Chondrocyte (in vitro differentiated cells): ENCODE measurements around the gene ACER3. TPM values are rescaled to one million over a fixed set of nuclear protein-coding genes. Genes with fewer than 3 reads are reported as not detected.

Experiments used
- DNase-seq: peaks from one replicate; pipeline ENCODE4 v3.0.0; 2021; ENCODE audit warnings: mixed read lengths, low spot score
- H3K27ac Mint-ChIP-seq: one replicate; pipeline ENCODE4 v1.8.0; 2021; ENCODE audit warnings: mild to moderate bottlenecking, moderate library complexity, mixed read lengths; ENCODE audit not compliant: unreplicated experiment
- H3K27me3 Mint-ChIP-seq: 2 replicates; pipeline ENCODE4 v1.8.0; 2021; ENCODE audit warnings: low read depth, mixed read lengths
- H3K36me3 Mint-ChIP-seq: 2 replicates; pipeline ENCODE4 v1.8.0; 2021; ENCODE audit warnings: low read depth, mixed read lengths
- H3K4me1 Mint-ChIP-seq: 2 replicates; pipeline ENCODE4 v1.8.0; 2021; ENCODE audit warnings: low read depth, mild to moderate bottlenecking, mixed read lengths
- H3K4me3 Mint-ChIP-seq: one replicate; pipeline ENCODE4 v1.8.0; 2021; ENCODE audit warnings: mild to moderate bottlenecking, moderate library complexity, mixed read lengths; ENCODE audit not compliant: unreplicated experiment
- H3K9me3 Mint-ChIP-seq: 2 replicates; pipeline ENCODE4 v1.8.0; 2021; ENCODE audit warnings: low read depth, mixed read lengths
- total RNA-seq: library from RNA; stranded (reverse); gene quantifications from 3 replicates; pipeline ENCODE4 v1.2.1, GENCODE V29; 2021
- TF ChIP-seq, protein P1 (sequence below): fragments of 200-600 bp; sonication (generic); IDR thresholded peaks from 2 replicates; pipeline ENCODE4 v1.5.0; 2021; ENCODE audit warnings: antibody characterized with exemption, mild to moderate bottlenecking, moderate library complexity

ACER3 gene
- total RNA-seq, 1 donor from 2014 or later = 17.9 TPM

GRCh38 chr11:77071671-77072605 lies 211.2 kb downstream of the ACER3 start:
- Mint-ChIP-seq H3K36me3 (no peaks in the 10 kb centered on the region), H3K27ac (peak overlapping the region; percentile 95), H3K9me3 (no peaks in the 10 kb centered on the region), H3K4me3 (no peak overlapping the region), H3K27me3 (no peaks in the 10 kb centered on the region), H3K4me1 (peaks cover 31% of the 10 kb centered on the region)
- DNase-seq = peak; percentile 72
- TF ChIP-seq, protein P1, sequence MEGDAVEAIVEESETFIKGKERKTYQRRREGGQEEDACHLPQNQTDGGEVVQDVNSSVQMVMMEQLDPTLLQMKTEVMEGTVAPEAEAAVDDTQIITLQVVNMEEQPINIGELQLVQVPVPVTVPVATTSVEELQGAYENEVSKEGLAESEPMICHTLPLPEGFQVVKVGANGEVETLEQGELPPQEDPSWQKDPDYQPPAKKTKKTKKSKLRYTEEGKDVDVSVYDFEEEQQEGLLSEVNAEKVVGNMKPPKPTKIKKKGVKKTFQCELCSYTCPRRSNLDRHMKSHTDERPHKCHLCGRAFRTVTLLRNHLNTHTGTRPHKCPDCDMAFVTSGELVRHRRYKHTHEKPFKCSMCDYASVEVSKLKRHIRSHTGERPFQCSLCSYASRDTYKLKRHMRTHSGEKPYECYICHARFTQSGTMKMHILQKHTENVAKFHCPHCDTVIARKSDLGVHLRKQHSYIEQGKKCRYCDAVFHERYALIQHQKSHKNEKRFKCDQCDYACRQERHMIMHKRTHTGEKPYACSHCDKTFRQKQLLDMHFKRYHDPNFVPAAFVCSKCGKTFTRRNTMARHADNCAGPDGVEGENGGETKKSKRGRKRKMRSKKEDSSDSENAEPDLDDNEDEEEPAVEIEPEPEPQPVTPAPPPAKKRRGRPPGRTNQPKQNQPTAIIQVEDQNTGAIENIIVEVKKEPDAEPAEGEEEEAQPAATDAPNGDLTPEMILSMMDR = no peak

DNA sequence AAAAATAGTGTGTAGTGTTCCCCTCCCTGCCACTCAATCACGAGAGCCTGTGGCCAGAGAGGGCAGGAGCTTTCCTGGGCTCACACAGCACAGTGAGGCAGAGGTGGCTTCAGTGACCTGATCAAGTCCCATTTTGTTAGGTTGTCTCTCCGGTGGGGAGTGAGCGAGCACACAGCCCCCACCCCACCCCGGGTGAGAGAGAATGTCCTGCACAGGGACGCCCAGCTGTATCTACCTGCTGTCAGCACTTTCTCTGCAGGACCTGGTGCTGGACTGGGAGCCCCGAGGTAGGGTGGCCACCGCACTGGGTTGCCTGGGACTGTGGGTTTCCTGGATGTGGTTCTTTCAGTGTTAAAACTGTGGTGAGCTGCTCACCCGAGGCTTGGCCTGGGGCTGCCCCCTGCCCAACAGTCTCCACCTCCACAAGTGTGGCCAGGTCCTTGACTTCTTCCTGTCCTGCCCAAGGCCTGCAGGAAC lies 212.2 kb downstream of the ACER3 start:
- Mint-ChIP-seq H3K27ac (peak overlapping the region; percentile 95), H3K9me3 (peaks cover 1% of the 10 kb centered on the region), H3K4me3 (no peak overlapping the region), H3K36me3 (no peaks in the 10 kb centered on the region), H3K4me1 (peaks cover 27% of the 10 kb centered on the region), H3K27me3 (no peaks in the 10 kb centered on the region)
- no peak for DNase-seq
- TF ChIP-seq, protein P1 = no peak

DNA sequence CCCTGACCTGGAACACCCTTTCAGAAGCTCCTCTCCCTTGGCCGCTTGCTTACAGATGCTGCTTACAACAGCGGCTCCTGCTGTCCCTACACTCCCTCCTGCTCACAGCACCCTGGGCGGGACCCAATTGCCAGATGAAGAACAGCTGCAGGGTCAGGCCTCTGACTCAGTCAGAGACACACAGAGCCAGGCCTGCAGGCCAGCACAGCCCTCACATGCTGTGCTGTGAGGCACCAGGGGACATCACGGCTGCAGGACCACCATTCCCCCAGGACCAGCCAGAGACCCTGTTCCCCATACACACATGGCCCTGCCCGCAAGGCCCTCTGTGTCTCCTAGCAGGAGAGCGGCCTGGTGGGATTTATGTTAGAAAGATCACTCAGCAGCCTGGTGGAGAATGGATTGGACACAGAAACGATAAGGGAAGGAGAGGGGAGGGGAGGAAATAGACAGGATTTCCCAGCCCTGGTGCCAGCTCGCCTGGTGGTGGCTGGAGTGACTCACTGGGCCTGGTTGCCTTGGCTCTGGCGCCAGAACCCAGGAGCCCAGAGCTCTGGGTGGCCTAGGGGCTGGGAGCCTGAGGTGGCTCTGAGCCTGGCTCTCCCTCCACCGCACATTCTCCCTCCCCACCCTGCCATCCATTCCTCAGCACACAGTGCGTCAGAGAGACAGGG lies 212.7 kb downstream of the ACER3 start:
- Mint-ChIP-seq H3K4me3 (peak overlapping the region; percentile 39), H3K36me3 (peaks cover 2% of the 10 kb centered on the region), H3K27ac (peak overlapping the region; percentile 95), H3K4me1 (peaks cover 27% of the 10 kb centered on the region), H3K27me3 (no peaks in the 10 kb centered on the region), H3K9me3 (peaks cover 7% of the 10 kb centered on the region)
- TF ChIP-seq, protein P1 = peak; percentile 81
- peak; percentile 93 for DNase-seq

DNA sequence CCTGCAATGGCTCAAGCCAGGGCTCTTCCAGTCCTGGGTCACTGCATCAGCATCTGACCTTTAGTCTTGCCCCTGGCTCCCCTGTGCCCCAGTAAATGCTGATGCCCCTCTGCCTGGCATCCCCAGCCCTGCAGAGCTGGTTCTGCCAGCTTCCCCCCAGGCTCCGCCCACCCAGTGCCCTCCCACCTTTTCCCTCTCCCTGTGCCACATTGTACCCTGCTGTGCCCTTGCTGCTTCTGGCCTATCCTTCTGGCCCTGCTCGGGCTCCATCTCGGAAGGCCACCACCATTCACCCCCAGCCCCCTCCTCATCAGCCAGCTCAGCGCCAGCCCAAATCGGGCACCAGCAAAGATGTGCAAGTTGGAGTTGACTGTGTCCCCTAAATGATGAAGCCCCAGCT lies 213.5 kb downstream of the ACER3 start:
- peaks cover 2% of the 10 kb centered on the region for H3K36me3 Mint-ChIP-seq
- peaks cover 27% of the 10 kb centered on the region for H3K4me1 Mint-ChIP-seq
- H3K4me3 Mint-ChIP-seq = no peak overlapping the region
- peaks cover 10% of the 10 kb centered on the region for H3K9me3 Mint-ChIP-seq
- no peak for DNase-seq
- H3K27me3 Mint-ChIP-seq = no peaks in the 10 kb centered on the region
- peak overlapping the region; percentile 95 for H3K27ac Mint-ChIP-seq
- TF ChIP-seq, protein P1 = no peak

- peaks cover 2% of the 10 kb centered on the region for H3K36me3 Mint-ChIP-seq
Observed at GRCh38 chr11:77074626-77075221, 214.0 kb downstream of the ACER3 start.

More at GRCh38 chr11:77074626-77075221, 214.0 kb downstream of the ACER3 start:
- H3K27ac Mint-ChIP-seq = peak overlapping the region; percentile 95
- H3K4me3 Mint-ChIP-seq = no peak overlapping the region
- DNase-seq = peak; percentile 77
- H3K27me3 Mint-ChIP-seq = no peaks in the 10 kb centered on the region
- H3K4me1 Mint-ChIP-seq = peaks cover 27% of the 10 kb centered on the region
- H3K9me3 Mint-ChIP-seq = peaks cover 10% of the 10 kb centered on the region
- TF ChIP-seq, protein P1 = no peak
